Fibroblast of lung (primary cell): ENCODE results near the gene EFNA2.

Source experiments
- CTCF ChIP-seq, 2 donors: IDR thresholded peaks in 1 of 2; conservative IDR thresholded peaks in 1 of 2; 1 replicate in 1 of 2; 2 replicates in 1 of 2; pipeline ENCODE4 v1.5.1; 2011 to 2012; ENCODE audit warnings: low read length in 2 of 2, control low read depth in 1 of 2, inconsistent platforms in 1 of 2, low read depth in 1 of 2, mild to moderate bottlenecking in 1 of 2
- EZH2 ChIP-seq: IDR thresholded peaks from 2 replicates; pipeline ENCODE4 v1.5.1; 2012; ENCODE audit warnings: low read length, control low read depth, mild to moderate bottlenecking; ENCODE audit errors: missing control alignments

DNA sequence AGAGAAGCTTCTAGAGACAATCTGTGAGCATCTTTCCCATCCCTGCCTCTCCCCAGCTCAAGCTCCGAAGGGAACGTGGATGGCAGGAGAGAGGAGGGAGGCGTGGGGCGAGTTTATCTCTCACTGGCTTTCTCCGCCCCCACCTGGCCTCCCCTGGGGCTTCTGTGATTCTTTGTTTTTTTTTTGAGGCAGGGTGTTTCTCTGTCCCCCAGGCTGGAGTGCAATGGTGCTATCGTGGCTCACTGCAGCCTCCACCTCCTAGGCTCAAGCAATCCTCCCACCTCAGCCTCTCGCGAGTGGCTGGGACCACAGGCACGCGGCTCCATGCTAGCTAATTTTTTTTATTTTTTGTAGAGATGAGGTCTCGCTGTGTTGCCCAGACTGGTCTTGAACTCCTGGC, 23.0 kb downstream of the EFNA2 start:
- TF ChIP-seq CTCF (conservative IDR thresholded peaks at IDR 0.05 in 1 of 2, IDR thresholded peaks at IDR 0.05 in 1 of 2; ENCODE audit: low read depth in 1 of 2, low read length in 2 of 2) (no peak), EZH2 (no peak)
